Measurements from ENCODE around the gene AOPEP.

DNA sequence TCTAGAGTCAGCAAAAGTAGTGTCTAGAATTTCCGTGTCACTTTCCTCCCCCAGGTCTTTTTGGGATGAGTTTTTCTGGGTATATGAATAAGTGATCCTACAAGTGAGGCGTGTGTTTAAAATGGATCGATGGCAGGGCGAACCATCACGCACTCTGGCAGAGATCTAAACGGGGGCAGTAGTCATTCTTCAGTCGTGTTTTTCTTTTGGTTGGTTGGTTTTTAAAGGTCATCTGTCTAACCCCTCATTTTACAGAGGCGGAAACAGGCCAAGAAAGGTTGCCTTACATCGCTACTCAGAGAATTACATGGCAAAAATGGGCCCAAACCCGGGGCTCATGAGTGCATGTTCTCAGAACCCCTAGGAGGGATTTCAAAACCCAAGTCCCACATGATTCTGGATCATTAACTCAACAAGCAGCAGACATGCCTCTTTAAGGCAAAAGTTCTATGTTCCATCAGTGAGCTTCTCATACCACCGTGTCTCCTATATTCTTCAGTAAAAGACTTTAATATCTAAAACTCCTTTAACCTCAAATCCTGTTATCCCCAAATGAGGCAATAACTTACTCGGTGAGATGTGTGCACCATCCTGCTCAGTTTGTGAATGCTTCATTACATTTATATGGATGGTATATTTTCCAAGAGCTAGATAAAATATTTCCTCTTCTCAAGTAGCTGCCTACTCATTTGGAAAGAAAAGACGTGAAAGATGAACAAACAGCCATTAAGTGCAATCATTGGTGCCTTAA lies 145.8 kb downstream of the AOPEP start:
- TF ChIP-seq, protein P1, sequence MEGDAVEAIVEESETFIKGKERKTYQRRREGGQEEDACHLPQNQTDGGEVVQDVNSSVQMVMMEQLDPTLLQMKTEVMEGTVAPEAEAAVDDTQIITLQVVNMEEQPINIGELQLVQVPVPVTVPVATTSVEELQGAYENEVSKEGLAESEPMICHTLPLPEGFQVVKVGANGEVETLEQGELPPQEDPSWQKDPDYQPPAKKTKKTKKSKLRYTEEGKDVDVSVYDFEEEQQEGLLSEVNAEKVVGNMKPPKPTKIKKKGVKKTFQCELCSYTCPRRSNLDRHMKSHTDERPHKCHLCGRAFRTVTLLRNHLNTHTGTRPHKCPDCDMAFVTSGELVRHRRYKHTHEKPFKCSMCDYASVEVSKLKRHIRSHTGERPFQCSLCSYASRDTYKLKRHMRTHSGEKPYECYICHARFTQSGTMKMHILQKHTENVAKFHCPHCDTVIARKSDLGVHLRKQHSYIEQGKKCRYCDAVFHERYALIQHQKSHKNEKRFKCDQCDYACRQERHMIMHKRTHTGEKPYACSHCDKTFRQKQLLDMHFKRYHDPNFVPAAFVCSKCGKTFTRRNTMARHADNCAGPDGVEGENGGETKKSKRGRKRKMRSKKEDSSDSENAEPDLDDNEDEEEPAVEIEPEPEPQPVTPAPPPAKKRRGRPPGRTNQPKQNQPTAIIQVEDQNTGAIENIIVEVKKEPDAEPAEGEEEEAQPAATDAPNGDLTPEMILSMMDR (IDR thresholded peaks at IDR 0.05 in 4 of 5, conservative IDR thresholded peaks at IDR 0.05 in 1 of 5), result no peak
- no peak for TF ChIP-seq POLR2A (IDR thresholded peaks at IDR 0.05)
